GM18870 (cell line): ENCODE results near the gene ALDH16A1.
A peak's percentile ranks its signal among the peaks of the same experiment; 100 is the strongest.

ENCODE experiments used
- ATAC-seq: cut with Tn5 transposase; IDR thresholded peaks from one replicate; pipeline ENCODE4 v1.9.1; 2021; ENCODE audit warnings: moderate library complexity; ENCODE audit not compliant: unreplicated experiment

ALDH16A1 gene

DNA sequence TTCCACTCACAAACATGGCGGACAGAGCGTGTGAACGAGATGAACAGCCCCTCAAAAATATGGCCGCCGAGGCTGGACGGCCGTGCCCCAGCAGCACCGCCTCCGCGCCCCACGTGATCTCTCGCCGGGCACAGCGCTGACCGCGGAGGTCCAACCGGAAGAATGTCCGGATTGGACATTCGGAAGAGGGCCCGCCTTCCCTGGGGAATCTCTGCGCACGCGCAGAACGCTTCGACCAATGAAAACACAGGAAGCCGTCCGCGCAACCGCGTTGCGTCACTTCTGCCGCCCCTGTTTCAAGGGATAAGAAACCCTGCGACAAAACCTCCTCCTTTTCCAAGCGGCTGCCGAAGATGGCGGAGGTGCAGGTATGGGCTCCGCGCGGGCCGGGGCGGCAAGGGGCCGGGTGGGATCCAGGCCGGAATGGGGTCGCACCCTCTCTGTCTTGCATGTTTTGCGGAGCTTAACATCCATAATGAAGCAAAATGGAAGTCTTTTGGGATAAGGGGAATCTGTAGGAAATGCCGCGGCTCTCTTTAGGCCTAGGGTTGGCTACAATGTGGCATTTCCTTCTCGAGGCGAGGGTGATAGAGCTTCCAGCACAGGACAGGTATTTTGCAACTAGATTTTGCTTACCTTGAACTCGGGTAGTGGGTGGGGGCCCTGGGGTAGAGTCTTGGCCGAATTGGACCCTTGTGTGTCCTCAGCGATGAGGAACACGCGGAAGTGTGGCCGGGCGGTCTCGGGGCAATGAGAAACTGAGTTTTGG lies 34.4 kb downstream of the ALDH16A1 start, which contains the start of gene RPL13A:
RPL13A (plus strand) TSS at position 332 of the 769 bp plus-strand sequence; CDS start at position 354, 22 bp downstream.
- peak; percentile 80 for ATAC-seq

GRCh38 chr19:49488046-49488862 lies 35.2 kb downstream of the ALDH16A1 start:
- no peak for ATAC-seq

DNA sequence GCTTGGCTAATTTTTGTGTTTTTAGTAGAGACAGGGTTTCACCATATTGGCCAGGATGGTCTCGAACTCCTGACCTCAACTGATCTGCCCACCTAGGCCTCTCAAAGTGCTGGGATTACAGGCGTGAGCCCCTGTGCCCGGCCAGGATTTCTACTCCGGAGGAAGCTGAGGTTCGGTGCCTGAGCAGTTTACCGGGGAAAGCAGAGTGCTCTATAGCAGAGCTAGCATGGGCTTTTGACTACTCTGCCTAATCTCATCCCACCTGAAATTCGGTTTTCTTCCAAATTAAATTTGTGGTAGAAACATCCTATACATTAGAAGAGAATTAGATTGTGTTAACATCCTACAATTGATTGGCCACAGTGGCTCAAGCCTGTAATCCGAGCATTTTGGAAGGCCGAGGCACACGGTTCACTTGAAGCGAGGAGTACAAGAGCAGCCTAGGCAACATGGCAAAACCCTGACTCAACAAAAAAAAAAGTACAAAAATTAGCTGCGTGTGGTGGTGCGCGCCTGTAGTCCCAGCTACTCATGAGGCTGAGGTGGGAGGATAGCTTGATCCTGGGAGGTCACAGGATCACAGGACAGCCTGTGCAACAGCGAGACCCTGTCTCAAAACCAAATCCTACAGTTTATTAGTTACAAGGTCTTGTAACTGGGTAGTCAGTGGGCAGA lies 36.0 kb downstream of the ALDH16A1 start:
- ATAC-seq, result no peak

GRCh38 chr19:49489601-49490167 lies 36.7 kb downstream of the ALDH16A1 start:
- no peak for ATAC-seq

- ATAC-seq, result no peak
Measured at GRCh38 chr19:49490287-49491029, 37.4 kb downstream of the ALDH16A1 start.

GRCh38 chr19:49491030-49491803 lies 38.2 kb downstream of the ALDH16A1 start:
- ATAC-seq, result no peak

DNA sequence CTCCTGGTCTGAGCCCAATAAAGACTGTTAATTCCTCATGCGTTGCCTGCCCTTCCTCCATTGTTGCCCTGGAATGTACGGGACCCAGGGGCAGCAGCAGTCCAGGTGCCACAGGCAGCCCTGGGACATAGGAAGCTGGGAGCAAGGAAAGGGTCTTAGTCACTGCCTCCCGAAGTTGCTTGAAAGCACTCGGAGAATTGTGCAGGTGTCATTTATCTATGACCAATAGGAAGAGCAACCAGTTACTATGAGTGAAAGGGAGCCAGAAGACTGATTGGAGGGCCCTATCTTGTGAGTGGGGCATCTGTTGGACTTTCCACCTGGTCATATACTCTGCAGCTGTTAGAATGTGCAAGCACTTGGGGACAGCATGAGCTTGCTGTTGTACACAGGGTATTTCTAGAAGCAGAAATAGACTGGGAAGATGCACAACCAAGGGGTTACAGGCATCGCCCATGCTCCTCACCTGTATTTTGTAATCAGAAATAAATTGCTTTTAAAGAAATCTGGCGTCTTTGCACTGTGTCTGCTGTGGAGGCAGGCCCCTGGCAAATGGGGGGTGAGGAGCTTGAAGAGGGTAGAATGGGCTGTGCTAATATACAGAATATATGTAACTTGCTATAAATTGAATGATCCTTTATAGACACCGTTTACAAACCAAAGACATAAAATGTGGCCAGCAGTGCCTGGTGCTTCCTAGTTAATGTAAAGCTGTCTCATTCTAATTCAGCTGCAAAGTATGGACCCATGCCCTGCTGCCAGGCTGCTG lies 39.0 kb downstream of the ALDH16A1 start:
- ATAC-seq, result no peak

DNA sequence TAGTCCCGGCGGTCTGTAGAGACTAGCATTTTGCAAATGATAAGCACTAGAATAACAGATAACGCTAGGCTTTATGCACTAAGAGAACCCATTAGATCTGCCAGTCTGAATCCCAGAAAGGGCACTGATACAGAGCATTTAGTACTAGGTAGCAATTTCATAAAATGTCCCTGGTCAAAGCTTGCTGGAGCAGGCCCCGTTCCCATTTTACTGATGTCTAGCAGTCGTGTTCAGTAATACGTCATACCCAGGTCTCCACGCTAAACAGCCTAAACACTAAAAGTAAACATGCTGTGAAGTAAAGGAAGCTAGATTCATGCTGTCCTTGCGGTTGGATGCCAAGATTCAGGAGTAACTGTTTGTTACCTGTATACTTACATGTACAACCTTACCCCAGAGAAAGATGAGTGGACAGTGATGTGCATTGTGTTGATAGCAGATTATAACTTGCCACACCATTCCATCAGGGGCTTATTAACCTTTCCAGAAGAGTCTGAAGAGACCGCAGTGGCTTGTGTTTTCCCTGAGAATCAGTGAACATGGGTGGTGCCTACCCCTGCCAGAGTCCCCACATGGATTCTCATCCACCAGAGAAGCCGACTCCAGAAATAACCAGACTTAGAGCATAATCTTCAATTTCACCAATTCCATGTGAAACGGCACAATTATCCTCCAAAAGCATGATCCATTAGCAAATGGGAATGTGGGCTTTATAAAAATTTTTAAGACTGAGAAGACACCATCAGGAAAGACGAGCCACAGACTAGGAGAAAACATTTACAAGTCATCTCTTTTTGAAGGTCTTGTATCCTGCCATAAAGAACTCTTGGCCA lies 39.8 kb downstream of the ALDH16A1 start:
- ATAC-seq, result no peak

DNA sequence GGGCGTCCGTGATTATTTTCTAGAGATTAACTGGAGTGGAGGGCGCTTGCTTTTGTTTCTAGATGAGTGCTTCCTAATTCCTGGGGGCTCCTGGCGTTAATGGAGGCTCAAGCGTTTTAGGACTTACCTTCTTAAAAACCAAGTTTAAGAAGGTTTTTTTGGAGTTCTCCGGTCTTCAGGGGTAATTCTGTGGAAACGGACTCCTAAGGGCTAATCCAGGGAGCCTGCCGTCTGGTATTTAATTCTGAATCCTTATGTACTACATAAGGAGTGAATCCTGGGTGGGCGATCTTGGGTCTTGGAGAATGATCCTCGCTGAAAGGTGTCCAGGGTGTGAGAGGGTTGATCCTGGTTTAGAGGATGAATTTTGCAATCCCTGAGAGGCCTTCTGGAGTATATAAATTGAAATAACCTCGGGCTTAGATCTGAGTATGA lies 43.6 kb downstream of the ALDH16A1 start:
- no peak for ATAC-seq

DNA sequence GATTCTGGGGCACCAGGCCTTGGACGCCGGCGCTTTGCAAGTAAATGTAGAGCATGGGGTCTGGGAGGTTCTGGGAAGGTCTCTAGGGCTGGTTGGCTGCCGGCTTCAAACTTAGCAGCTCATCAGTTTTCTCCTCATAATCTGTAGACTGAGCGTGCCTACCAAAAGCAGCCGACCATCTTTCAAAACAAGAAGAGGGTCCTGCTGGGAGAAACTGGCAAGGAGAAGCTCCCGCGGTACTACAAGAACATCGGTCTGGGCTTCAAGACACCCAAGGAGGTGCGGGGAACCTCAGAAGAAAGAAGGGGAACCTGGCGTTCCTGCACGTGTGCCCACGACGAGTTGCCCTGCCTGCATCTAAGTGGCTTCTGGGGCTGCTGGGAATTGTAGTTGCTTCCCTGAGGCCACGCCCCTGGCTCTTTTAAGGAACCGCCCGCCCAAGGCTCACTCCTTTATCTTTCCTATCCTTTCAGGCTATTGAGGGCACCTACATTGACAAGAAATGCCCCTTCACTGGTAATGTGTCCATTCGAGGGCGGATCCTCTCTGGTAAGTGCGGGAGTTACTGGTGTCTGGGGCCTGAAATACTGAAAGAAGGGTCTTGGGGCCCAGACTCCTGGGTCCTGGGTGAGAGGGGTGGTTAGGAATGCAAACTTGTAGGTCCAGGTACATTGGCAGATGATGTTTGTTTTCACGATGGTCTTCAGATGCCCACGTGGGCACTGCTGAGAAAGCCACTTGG lies 44.2 kb downstream of the ALDH16A1 start:
- no peak for ATAC-seq

- ATAC-seq, result no peak
Measured at GRCh38 chr19:49497789-49498103, 44.7 kb downstream of the ALDH16A1 start.

DNA sequence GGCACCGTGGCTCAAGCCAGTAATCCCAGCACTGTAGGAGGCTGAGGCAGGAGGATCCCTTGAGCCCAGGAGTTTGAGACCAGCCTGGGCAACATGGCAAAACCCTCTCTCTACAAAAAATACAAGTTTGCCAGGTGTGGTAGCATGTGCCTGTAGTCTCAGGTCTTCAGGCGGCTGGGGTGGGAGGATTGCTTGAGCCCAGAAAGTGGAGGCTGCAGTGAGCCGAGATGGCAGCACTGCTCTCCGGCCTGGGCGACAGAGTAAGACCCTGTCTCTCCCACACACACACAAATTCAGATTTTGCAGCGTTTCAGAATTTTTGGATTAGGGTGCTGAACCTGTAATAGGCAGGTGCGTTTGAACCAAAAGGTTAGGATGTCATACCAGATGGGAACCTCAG lies 45.5 kb downstream of the ALDH16A1 start:
- no peak for ATAC-seq

DNA sequence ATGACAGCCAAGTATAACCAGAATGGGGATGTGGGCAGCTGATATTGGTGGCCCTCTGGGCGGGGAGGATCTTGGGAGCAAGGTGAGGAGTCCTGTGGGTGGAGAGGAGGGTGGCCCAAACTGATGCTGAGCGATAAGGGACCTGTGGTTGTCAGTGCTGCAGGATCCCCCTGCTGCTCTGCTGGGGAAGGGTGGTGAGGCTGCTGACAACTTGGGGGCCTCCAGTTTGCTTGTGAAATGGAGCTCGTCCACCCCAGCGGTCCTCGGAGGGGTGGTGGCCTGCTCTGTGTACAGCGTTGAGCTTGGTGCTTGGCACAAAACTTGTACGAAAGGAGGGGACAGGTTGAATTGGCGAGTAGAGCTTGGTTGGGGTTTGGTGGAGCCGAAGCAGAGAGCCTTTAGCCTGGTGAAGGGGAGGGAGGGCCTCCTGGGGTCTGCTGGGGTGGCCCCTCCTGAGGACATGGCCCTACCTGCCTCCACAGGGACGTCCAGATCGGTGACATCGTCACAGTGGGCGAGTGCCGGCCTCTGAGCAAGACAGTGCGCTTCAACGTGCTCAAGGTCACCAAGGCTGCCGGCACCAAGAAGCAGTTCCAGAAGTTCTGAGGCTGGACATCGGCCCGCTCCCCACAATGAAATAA lies 46.1 kb downstream of the ALDH16A1 start:
- no peak for ATAC-seq

DNA sequence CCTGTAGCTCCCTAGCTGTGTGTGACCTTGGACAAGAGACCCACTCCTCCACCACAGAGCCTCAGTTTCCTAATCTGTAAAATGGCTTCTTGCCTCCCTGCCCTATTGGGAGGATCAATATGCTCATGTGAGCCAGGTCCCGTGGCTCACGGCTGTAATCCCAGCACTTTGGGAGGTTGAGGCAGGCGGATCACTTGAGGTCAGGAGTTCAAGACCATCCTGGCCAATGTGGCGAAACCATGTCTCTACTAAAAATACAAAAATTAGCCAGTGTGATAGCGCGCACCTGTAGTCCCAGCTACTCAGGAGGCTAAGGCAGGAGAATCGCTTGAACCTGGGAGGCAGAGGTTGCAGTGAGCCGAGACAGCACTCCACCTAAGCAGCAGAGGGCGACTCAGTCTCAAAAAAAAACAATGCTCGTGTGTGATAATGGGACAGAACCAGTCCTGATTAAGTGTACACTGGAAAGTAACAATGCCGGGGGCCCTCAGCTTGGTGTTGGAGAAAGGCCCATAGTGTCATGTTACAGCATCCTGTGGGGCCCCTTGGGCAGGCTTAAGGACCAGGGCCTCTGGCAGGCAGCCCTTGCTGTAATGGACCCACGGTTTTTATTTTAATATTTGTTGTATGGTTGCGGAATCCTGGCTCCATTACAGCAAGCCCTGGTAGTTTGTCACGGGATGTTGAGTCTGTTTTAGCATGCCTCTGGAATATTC lies 50.0 kb downstream of the ALDH16A1 start:
- no peak for ATAC-seq

DNA sequence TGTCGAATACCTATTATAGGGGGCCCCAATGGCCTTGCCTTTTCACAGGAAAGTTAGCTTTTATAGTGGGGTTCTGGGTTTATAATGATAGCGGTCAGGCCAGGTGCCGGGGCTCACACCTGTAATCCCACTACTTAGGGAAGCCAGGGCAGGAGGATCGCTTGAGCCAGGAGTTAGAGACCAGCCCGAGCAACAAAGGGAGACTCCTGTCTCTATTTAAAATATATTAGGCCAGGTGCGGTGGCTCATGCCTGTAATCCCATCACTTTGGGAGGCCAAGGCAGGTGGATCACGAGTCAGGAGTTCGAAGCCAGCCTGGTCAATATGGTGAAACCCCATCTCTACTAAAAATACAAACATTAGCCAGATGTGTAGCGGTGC lies 50.5 kb downstream of the ALDH16A1 start:
- ATAC-seq, result no peak

DNA sequence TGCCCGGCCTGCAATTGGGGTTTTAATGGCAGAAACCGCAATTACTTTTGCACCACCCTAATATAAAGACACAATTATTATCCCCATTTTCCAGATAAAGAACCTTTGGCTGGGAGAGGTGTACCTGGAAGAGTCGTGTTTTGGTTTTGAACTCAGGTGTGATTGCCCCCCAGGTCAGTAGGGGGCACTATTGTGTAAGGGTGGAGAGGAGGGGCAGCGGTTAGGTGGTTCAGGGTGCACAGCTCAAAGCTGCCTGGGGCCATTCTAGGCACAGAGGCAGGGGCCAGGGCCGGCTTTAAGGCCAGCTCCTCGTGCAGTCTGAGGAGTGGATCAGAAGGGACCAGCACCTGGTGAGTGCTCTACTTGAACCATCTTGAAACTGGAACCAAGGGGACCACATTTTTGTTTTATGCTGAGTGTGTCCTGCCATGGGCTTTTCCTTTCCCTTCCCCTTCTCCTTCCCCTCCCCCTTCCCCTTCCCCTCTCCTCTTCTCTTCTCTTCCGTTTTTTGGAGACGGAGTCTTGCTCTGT lies 53.6 kb downstream of the ALDH16A1 start:
- no peak for ATAC-seq
